AG20443 (cell line): Measurements from ENCODE around the gene OR1K1.
"Not testable (repeated sequence)": the region's sequence is repeated elsewhere in the genome, so short reads cannot be mapped to it uniquely, and the experiment has no call there.

Source experiments
- DNase-seq: peaks from one replicate; pipeline ENCODE4 v3.0.0; 2012; ENCODE audit warnings: low spot score, mixed read lengths

Gene OR1K1

GRCh38 chr9:122812736-122813135 lies 12.8 kb downstream of the OR1K1 start:
- no peak for DNase-seq

GRCh38 chr9:122814545-122814944 lies 14.6 kb downstream of the OR1K1 start:
- DNase-seq = no peak

GRCh38 chr9:122815544-122815943 lies 15.6 kb downstream of the OR1K1 start:
- DNase-seq = no peak

GRCh38 chr9:122816163-122816867 lies 16.4 kb downstream of the OR1K1 start:
- no peak for DNase-seq

- no peak for DNase-seq
Measured at GRCh38 chr9:122819326-122819725, 19.4 kb downstream of the OR1K1 start.

GRCh38 chr9:122819791-122820489 lies 20.0 kb downstream of the OR1K1 start:
- no peak for DNase-seq

- DNase-seq = no peak
Measured at GRCh38 chr9:122820490-122820845, 20.5 kb downstream of the OR1K1 start.

GRCh38 chr9:122821278-122821943 lies 21.5 kb downstream of the OR1K1 start:
- DNase-seq = no peak

- no peak for DNase-seq
Measured at GRCh38 chr9:122822056-122822455, 22.1 kb downstream of the OR1K1 start.

- no peak for DNase-seq
Measured at GRCh38 chr9:122822938-122823337, 23.0 kb downstream of the OR1K1 start.

- peak; percentile 48 for DNase-seq
Measured at GRCh38 chr9:122827761-122828093, 27.8 kb downstream of the OR1K1 start.

- DNase-seq = not testable (repeated sequence)
Measured at GRCh38 chr9:122828965-122829284, 29.0 kb downstream of the OR1K1 start.

GRCh38 chr9:122832194-122832593 lies 32.3 kb downstream of the OR1K1 start:
- DNase-seq = no peak

- DNase-seq = no peak
Measured at GRCh38 chr9:122835313-122835731, 35.4 kb downstream of the OR1K1 start.

GRCh38 chr9:122837266-122837850 lies 37.4 kb downstream of the OR1K1 start:
- no peak for DNase-seq

GRCh38 chr9:122838441-122838840 lies 38.5 kb downstream of the OR1K1 start:
- DNase-seq = not testable (repeated sequence)

- DNase-seq = no peak
Measured at GRCh38 chr9:122841501-122841900, 41.6 kb downstream of the OR1K1 start.

GRCh38 chr9:122844137-122844536 lies 44.2 kb downstream of the OR1K1 start:
- DNase-seq = no peak

GRCh38 chr9:122845116-122845515 lies 45.2 kb downstream of the OR1K1 start:
- no peak for DNase-seq

- no peak for DNase-seq
Measured at GRCh38 chr9:122846371-122846940, 46.5 kb downstream of the OR1K1 start.

GRCh38 chr9:122848256-122848943 lies 48.5 kb downstream of the OR1K1 start:
- DNase-seq = no peak
